ENCODE measurements around the gene PYDC1.

DNA sequence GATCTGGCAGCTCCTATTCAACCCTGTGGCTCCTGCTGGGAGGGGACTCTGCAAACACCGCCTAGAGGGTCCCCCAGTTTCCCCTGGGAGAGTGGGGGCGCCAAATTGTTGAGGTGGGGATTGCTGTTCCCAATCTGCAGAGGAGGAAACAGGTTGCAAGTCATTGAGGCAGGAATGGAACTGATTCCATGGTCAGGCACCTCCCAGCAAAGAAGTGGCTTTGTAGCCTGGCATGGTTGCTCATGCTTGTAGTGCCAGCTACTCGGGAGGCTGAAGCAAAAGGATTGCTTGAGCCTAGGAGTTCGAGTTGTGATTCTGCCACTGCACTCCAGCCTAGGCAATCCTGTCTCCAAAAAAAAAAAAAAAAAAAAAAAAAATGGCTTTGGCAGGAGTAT, 198 bp upstream of the PYDC1 start:
- TF ChIP-seq, protein P1, sequence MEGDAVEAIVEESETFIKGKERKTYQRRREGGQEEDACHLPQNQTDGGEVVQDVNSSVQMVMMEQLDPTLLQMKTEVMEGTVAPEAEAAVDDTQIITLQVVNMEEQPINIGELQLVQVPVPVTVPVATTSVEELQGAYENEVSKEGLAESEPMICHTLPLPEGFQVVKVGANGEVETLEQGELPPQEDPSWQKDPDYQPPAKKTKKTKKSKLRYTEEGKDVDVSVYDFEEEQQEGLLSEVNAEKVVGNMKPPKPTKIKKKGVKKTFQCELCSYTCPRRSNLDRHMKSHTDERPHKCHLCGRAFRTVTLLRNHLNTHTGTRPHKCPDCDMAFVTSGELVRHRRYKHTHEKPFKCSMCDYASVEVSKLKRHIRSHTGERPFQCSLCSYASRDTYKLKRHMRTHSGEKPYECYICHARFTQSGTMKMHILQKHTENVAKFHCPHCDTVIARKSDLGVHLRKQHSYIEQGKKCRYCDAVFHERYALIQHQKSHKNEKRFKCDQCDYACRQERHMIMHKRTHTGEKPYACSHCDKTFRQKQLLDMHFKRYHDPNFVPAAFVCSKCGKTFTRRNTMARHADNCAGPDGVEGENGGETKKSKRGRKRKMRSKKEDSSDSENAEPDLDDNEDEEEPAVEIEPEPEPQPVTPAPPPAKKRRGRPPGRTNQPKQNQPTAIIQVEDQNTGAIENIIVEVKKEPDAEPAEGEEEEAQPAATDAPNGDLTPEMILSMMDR (IDR thresholded peaks at IDR 0.05) = no peak
- TF ChIP-seq POLR2A (IDR thresholded peaks at IDR 0.05) = no peak
